ENCODE results near the gene ACAP2. TPM values are rescaled to one million over a fixed set of nuclear protein-coding genes. Genes with fewer than 3 reads are reported as not detected.

ACAP2 gene
- total RNA-seq, 1 experiment from 2014 or later: 42.0 TPM

GRCh38 chr3:195259154-195259474 lies 183.7 kb downstream of the ACAP2 start (continued):
- no peak for TF ChIP-seq SMAD4 (CRISPR knock-in tag; IDR thresholded peaks at IDR 0.05)
- no peak for TF ChIP-seq CDX4 (CRISPR knock-in tag; IDR thresholded peaks at IDR 0.05; ENCODE audit: borderline replicate concordance)
- no peak for TF ChIP-seq FOXK1 (CRISPR knock-in tag; IDR thresholded peaks at IDR 0.05)
- no peak for TF ChIP-seq PRDM15 (CRISPR knock-in tag; IDR thresholded peaks at IDR 0.05)
- no peak for TF ChIP-seq ZNF423 (CRISPR knock-in tag; IDR thresholded peaks at IDR 0.05)
- TF ChIP-seq ZNF532 (CRISPR knock-in tag; IDR thresholded peaks at IDR 0.05; ENCODE audit: borderline replicate concordance): no peak
- no peak for TF ChIP-seq SP1 (CRISPR knock-in tag; conservative IDR thresholded peaks at IDR 0.05)

GRCh38 chr3:195258449-195259153 lies 184.2 kb downstream of the ACAP2 start:
- Mint-ChIP-seq H3K4me3 (peak overlapping the region; percentile 58), H3K4me1 (peaks cover 47% of the 10 kb centered on the region), H3K27me3 (ENCODE audit: low read depth) (no peaks in the 10 kb centered on the region), H3K27ac (peak overlapping the region; percentile 33), H3K9me3 (no peaks in the 10 kb centered on the region), H3K36me3 (no peaks in the 10 kb centered on the region)
- CTCF ChIA-PET: interaction anchor here (0.8 to 1.7 kb wide), 6 partner anchors 12 to 576 kb away, joined by 3 to 11 read pairs (median 4); no protein-coding TSS in a partner anchor
- POLR2A ChIA-PET: interaction anchor here (0.6 to 0.7 kb wide), 2 partner anchors 12 to 620 kb away, joined by 3 read pairs; no protein-coding TSS in a partner anchor
- peak; percentile 8 for ATAC-seq
- no peak for TF ChIP-seq ZNF121 (CRISPR knock-in tag; IDR thresholded peaks at IDR 0.05)
- TF ChIP-seq CREM (CRISPR knock-in tag; IDR thresholded peaks at IDR 0.05): no peak
- no peak for TF ChIP-seq GABPB1 (CRISPR knock-in tag; IDR thresholded peaks at IDR 0.05)
- no peak for TF ChIP-seq IRF1 (CRISPR knock-in tag; IDR thresholded peaks at IDR 0.05)
- no peak for TF ChIP-seq TCF7 (CRISPR knock-in tag; IDR thresholded peaks at IDR 0.05; ENCODE audit: low read depth)
- TF ChIP-seq AFF4 (CRISPR knock-in tag; IDR thresholded peaks at IDR 0.05; ENCODE audit: borderline replicate concordance): no peak
- no peak for TF ChIP-seq CDX4 (CRISPR knock-in tag; IDR thresholded peaks at IDR 0.05; ENCODE audit: borderline replicate concordance)
- no peak for TF ChIP-seq ATF1 (CRISPR knock-in tag; IDR thresholded peaks at IDR 0.05)
- TF ChIP-seq NR1H2 (CRISPR knock-in tag; IDR thresholded peaks at IDR 0.05): no peak
- TF ChIP-seq ELF4 (CRISPR knock-in tag; IDR thresholded peaks at IDR 0.05; ENCODE audit: low read depth): no peak
- no peak for TF ChIP-seq USF2 (CRISPR knock-in tag; IDR thresholded peaks at IDR 0.05)
- DNase-seq (ENCODE audit: low spot score): no peak
